Astrocyte (in vitro differentiated cells and primary cell): ENCODE measurements around the gene EFNA2.

Source experiments
- EZH2 ChIP-seq: IDR thresholded peaks from 2 replicates; pipeline ENCODE4 v1.6.1; 2012; ENCODE audit warnings: mild to moderate bottlenecking, low read length, inconsistent platforms; ENCODE audit not compliant: insufficient read depth
- TF ChIP-seq, protein P1 (sequence below): IDR thresholded peaks from 2 replicates; pipeline ENCODE4 v1.5.1; 2011; ENCODE audit warnings: low read depth, mild to moderate bottlenecking, inconsistent platforms, low read length, moderate library complexity; ENCODE audit not compliant: insufficient read depth

DNA sequence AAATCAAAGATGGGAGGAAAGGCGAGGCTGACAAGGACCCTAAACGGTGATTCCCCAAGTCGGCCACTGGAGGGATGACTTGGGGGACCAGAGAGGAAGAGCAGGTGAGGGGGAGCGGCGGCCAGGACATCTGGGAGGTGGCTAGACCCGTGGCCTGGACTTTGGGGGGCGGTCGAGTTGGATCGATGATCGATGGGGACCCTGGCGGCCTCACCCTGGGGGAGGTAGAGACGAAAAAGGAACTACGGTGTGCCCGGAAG, 24.2 kb upstream of the EFNA2 start:
- TF ChIP-seq, protein P1, sequence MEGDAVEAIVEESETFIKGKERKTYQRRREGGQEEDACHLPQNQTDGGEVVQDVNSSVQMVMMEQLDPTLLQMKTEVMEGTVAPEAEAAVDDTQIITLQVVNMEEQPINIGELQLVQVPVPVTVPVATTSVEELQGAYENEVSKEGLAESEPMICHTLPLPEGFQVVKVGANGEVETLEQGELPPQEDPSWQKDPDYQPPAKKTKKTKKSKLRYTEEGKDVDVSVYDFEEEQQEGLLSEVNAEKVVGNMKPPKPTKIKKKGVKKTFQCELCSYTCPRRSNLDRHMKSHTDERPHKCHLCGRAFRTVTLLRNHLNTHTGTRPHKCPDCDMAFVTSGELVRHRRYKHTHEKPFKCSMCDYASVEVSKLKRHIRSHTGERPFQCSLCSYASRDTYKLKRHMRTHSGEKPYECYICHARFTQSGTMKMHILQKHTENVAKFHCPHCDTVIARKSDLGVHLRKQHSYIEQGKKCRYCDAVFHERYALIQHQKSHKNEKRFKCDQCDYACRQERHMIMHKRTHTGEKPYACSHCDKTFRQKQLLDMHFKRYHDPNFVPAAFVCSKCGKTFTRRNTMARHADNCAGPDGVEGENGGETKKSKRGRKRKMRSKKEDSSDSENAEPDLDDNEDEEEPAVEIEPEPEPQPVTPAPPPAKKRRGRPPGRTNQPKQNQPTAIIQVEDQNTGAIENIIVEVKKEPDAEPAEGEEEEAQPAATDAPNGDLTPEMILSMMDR, result peak; percentile 5
- TF ChIP-seq EZH2, result no peak
